Hematopoietic multipotent progenitor cell treated with erythropoietin and hydrocortisone succinate and interleukin-3 and kit ligand, for 15 days (in vitro differentiated cells): ENCODE data around the gene EDEM1.
"Not testable (repeated sequence)": the region's sequence is repeated elsewhere in the genome, so short reads cannot be mapped to it uniquely, and the experiment has no call there.

Experiments used
- DNase-seq: peaks from one replicate; pipeline ENCODE4 v3.0.0-alpha.2; 2015; ENCODE audit warnings: low spot score

Gene EDEM1

DNA sequence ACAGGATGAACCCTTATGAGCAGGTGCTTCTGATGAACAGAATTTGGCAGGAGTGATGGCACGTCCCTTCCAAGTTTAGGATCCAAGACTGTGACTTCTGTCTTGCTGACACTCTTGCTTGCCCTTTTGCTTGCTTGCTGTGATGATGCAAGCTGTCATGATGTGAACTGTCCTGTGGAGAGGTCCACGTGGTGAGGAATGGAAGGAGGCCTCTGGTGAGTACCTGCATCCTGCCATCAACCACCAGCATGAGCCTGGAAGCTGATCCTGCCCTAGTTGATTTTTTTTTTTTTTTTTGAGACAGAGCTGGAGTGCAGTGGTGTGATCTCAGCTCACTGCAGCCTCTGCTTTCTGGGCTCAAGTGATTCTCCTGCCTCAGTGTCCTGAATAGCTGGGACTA, 45.5 kb downstream of the EDEM1 start:
- DNase-seq = no peak

DNA sequence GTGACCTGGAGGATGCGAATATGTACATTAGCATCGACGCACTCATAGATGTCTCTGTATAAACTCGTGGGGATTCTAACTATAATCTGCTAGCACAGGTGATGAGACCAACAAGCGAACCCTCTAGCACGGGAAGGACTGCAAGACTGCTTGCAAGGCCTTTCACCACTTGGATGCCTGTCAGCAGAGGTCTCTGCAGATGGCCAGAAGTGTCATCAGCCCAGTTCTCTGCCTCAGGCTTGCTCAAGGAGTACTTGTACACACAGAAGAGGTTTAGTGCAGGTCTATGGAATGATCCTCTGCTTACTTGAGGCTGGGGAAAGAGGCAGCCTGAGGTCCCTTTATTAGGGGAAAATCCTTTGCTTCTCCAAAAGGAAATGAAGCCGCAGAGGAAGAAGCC, 48.1 kb downstream of the EDEM1 start:
- DNase-seq = no peak

- no peak for DNase-seq
Measured at GRCh38 chr3:5238545-5238944, 51.0 kb downstream of the EDEM1 start.

GRCh38 chr3:5239602-5240001, 52.1 kb downstream of the EDEM1 start:
- DNase-seq = no peak

DNA sequence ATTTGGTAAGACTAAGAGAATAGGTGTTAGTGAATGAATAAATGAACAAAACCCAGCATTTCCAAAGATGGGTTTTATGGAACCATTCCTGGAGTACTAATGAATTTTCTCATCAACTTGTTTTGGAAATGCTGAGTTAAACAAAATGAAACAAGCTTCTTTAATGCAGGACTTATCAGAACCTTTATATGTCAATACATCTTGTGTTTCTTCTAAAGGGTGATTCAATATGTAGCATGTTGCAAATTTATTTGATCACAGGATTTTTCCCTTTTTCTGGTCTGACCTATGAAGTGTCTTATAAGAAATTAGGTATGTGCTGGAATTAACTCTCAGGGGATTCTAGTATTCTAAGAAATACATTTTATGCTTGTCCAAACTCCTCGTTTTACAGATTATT, 53.2 kb downstream of the EDEM1 start:
- DNase-seq = no peak

- DNase-seq = not testable (repeated sequence)
Measured at GRCh38 chr3:5242785-5243184, 55.3 kb downstream of the EDEM1 start.

GRCh38 chr3:5245927-5246326, 58.4 kb downstream of the EDEM1 start:
- DNase-seq = no peak

GRCh38 chr3:5248822-5249221, 61.3 kb downstream of the EDEM1 start:
- no peak for DNase-seq

GRCh38 chr3:5250467-5251195, 63.1 kb downstream of the EDEM1 start:
- DNase-seq = no peak

DNA sequence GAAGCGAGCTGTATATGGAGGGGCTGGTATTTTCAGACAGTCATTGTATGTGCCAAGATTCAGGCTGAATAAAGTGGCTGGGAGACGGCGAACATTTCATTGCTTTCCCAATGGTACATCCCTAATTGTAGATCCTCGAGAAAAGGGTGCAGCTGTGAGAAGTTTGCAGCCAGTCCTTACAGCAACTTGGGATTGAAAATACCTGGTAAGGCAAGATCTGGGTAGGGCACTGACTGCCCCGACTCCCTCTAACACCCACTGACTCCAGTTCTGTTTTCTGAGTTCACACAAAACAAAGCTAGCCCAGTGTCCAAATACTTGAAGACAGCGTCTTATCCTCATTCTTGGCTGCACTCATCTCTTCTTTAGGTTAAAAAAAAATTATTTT, 63.7 kb downstream of the EDEM1 start:
- no peak for DNase-seq

GRCh38 chr3:5252131-5252530, 64.6 kb downstream of the EDEM1 start:
- DNase-seq = no peak

GRCh38 chr3:5254281-5255048, 67.0 kb downstream of the EDEM1 start:
- no peak for DNase-seq

- DNase-seq = no peak
Measured at GRCh38 chr3:5255404-5256344, 68.2 kb downstream of the EDEM1 start.

DNA sequence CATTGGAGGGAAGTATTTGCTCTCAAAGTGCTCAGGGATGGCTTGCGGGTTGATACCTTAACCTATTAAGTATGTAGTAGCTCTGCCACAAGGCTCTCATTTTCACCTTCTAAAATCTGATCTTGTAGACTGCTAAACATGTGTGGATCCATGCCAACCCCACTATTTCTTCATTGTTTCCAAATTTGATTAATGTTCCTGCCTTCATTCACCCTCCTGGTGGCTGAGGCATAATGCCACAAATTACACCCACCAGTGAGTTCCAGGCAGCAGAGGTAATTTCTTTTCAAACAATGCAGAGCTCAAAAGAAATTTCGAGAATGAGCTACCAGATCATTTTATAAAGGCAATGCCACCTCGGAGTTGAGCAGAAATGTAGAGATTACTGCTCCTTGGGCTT, 71.0 kb downstream of the EDEM1 start:
- no peak for DNase-seq

DNA sequence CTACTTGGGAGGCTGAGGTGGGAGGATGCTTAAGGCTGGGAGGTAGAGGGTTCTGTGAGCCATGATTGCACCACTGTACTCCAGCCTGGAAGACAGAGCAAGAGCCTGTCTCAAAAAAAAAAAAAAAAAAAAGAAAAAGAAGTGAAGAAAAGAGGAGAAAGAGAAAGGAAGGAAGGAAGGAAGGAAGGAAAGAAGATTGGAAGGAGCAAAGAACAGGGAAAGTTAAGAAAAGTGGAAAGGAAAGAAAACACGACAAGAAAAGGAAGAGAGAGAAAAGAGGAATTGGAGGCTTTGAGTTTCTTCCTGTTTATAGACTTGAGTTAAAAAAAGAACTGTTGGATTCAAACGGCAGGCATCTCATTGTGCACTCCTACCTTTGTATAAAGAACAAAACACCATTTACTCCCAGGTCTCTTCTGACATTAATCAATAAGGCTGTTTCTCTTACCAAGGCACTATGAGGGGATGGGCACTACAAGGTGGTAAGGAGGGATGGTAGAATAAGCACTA, 73.5 kb downstream of the EDEM1 start:
- DNase-seq = no peak

- no peak for DNase-seq
Measured at GRCh38 chr3:5262507-5262906, 75.0 kb downstream of the EDEM1 start.

- no peak for DNase-seq
Measured at GRCh38 chr3:5264093-5264600, 76.6 kb downstream of the EDEM1 start.

DNA sequence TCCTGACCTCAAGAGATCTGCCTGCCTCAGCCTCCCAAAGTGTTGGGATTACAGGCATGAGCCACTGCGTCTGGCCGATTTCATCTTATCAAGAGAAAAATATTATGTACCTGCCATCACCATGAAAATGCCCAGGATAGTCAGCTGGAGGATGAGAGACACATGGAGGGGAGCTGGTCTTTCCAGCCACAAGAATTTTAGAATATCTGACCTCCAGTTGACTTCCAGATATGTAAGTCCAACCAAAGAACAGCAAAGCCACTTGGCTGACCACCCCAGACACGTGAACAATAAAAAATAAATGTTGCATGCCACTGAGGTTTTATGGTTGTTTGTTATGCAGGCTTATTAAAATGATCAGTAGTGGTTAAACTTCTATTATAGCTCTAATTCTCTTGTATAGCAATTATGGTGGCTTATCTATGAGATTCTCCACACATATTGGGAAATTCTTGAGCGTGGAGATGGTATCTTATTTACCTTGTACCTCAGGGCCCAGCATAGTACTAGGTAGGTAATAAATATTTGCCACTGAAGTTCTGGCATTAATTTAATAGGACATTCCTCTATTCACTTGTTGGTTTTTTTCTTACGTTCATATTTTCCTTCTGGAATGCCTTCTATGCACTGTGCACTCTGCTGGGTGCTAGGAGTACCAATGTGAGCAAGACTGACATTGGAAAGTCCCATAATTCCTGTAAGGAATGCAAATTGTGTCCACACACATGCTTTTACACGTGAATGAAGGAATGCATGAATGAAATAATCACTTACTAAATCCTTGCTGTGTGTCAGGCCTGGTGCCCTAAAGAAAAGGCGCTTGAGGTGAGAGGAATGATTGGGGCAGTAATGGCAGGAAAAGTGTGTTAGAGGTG, 77.6 kb downstream of the EDEM1 start:
- no peak for DNase-seq

DNA sequence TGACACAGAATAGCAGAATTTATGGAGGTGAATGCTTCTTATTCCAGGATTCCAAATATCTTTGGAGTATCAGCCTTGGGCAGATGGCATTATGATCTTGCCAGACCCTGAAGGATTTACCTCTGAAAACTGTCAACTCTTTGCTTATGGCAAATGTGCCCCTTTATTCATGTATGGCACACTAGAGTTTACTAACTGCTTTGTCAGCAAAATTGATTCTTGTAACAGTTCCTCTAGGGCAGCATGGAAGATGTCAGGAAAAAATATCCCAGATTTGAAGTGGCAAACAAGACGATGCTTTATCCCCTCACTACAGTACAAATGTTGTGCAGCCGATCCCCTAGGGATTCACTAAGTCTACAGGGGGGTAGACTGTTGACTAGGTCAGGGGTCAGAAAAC, 79.7 kb downstream of the EDEM1 start:
- no peak for DNase-seq

GRCh38 chr3:5267889-5268288, 80.4 kb downstream of the EDEM1 start:
- DNase-seq = no peak
